Measurements from ENCODE around the gene MCTP2. TPM values are rescaled to one million over a fixed set of nuclear protein-coding genes. Genes with fewer than 3 reads are reported as not detected.
A peak's percentile ranks its signal among the peaks of the same experiment; 100 is the strongest.

MCTP2 gene
- polyA plus RNA-seq (2011; rRNA removed): 9.5 TPM in 2 replicates
- polyA minus RNA-seq (2011; rRNA and poly(A)+ RNA removed): 11.0 and 16.3 TPM in 2 replicates

- no peaks in the 10 kb centered on the region for H3K36me3 ChIP-seq (ENCODE audit: control insufficient read depth, insufficient read depth, low read length)
- ChIA-PET CTCF (interaction anchor here (0.9 to 1.5 kb wide), 6 partner anchors 10 to 98 kb away, joined by 3 to 7 read pairs (median 4); no protein-coding TSS in a partner anchor), POLR2A (interaction anchor here (0.6 kb wide), 1 partner anchor 535 kb away, joined by 3 read pairs; no protein-coding TSS in a partner anchor)
- no peaks in the 10 kb centered on the region; the same call in 1 of the 2 replicates for H3K27me3 ChIP-seq (ENCODE audit: control insufficient read depth, insufficient read depth, low read length)
- TF ChIP-seq CTCF (IDR thresholded peaks at IDR 0.05; ENCODE audit: insufficient read depth, low read depth, low read length): peak; percentile 21; the same call in 1 of the 2 replicates
- peak within 1 kb of the TSS; percentile 70 for H3K4me3 ChIP-seq (ENCODE audit: low read depth, low read length)
- DNase-seq (ENCODE audit: low read depth): peak; percentile 13
Measured at GRCh38 chr15:94230883-94231722, at the start of gene MCTP2. Gene MCTP2 (plus strand): TSS chr15:94231561. CDS start chr15:94298266, 66,705 bp downstream.

GRCh38 chr15:94182883-94183282 is 48.5 kb upstream of the MCTP2 start:
- ChIA-PET CTCF (no interaction called here), POLR2A (no interaction called here)
- Histone ChIP-seq H3K27me3 (ENCODE audit: control insufficient read depth, insufficient read depth, low read length) (no peaks in the 10 kb centered on the region), H3K4me3 (ENCODE audit: low read depth, low read length) (no peak overlapping the region), H3K36me3 (ENCODE audit: control insufficient read depth, insufficient read depth, low read length) (no peaks in the 10 kb centered on the region)
- TF ChIP-seq CTCF (IDR thresholded peaks at IDR 0.05; ENCODE audit: insufficient read depth, low read depth, low read length): no peak
- no peak for DNase-seq (ENCODE audit: low read depth)

- ChIA-PET POLR2A (no interaction called here), CTCF (interaction anchor here (1.2 kb wide), 1 partner anchor 21 kb away, joined by 3 read pairs; no protein-coding TSS in a partner anchor)
- Histone ChIP-seq H3K27me3 (ENCODE audit: control insufficient read depth, insufficient read depth, low read length) (no peaks in the 10 kb centered on the region), H3K36me3 (ENCODE audit: control insufficient read depth, insufficient read depth, low read length) (no peaks in the 10 kb centered on the region), H3K4me3 (ENCODE audit: low read depth, low read length) (no peak overlapping the region)
- DNase-seq (ENCODE audit: low read depth): no peak
- TF ChIP-seq CTCF (IDR thresholded peaks at IDR 0.05; ENCODE audit: insufficient read depth, low read depth, low read length): no peak
Measured at GRCh38 chr15:94185547-94186236, 45.7 kb upstream of the MCTP2 start.

- no peak for TF ChIP-seq CTCF (IDR thresholded peaks at IDR 0.05; ENCODE audit: insufficient read depth, low read depth, low read length)
- Histone ChIP-seq H3K27me3 (ENCODE audit: control insufficient read depth, insufficient read depth, low read length) (no peaks in the 10 kb centered on the region), H3K4me3 (ENCODE audit: low read depth, low read length) (no peak overlapping the region), H3K36me3 (ENCODE audit: control insufficient read depth, insufficient read depth, low read length) (no peaks in the 10 kb centered on the region)
- CTCF ChIA-PET: interaction anchor here (1.2 kb wide), 1 partner anchor 23 kb away, joined by 3 read pairs; no protein-coding TSS in a partner anchor
- POLR2A ChIA-PET: no interaction called here
- no peak for DNase-seq (ENCODE audit: low read depth)
Measured at GRCh38 chr15:94186770-94187331, 44.5 kb upstream of the MCTP2 start.

GRCh38 chr15:94193906-94194305 is 37.5 kb upstream of the MCTP2 start:
- ChIA-PET POLR2A (no interaction called here), CTCF (no interaction called here)
- Histone ChIP-seq H3K4me3 (ENCODE audit: low read depth, low read length) (no peak overlapping the region), H3K36me3 (ENCODE audit: control insufficient read depth, insufficient read depth, low read length) (no peaks in the 10 kb centered on the region), H3K27me3 (ENCODE audit: control insufficient read depth, insufficient read depth, low read length) (no peaks in the 10 kb centered on the region)
- DNase-seq (ENCODE audit: low read depth): no peak
- no peak for TF ChIP-seq CTCF (IDR thresholded peaks at IDR 0.05; ENCODE audit: insufficient read depth, low read depth, low read length)

Measured in BJ (cell line).